GM12878 (cell line): ENCODE data around the gene TSEN34. TPM values are rescaled to one million over a fixed set of nuclear protein-coding genes. Genes with fewer than 3 reads are reported as not detected.
"Not testable (repeated sequence)": the region's sequence is repeated elsewhere in the genome, so short reads cannot be mapped to it uniquely, and the experiment has no call there.

Source experiments
- ATAC-seq: fragments of 200-7000 bp; cut with Tn5 transposase; 3 replicates; pipeline ENCODE4 v1.9.1; 2020; ENCODE audit warnings: mild to moderate bottlenecking, moderate library complexity
- BruUV-seq: library from RNA; stranded (reverse); fragments of 400-500 nt; replicated peaks from 2 replicates; lab custom pipeline; 2021; lab: Mats Ljungman, UMichigan
- CTCF ChIA-PET: fragments of 300-600 bp; sonication (Branson Sonifier 250); formaldehyde crosslinking; extraction: SDS; loops from one replicate; lab custom pipeline; 2021; ENCODE audit warnings: inconsistent platforms; lab: Yijun Ruan, JAX
- POLR2A ChIA-PET: fragments of 350-600 bp; formaldehyde crosslinking; extraction: SDS; loops from one replicate; lab custom pipeline; 2021; ENCODE audit warnings: inconsistent platforms; lab: Charles Lee
- RAD21 ChIA-PET: fragments of 300-600 bp; sonication (Branson Sonifier 250); formaldehyde crosslinking; loops from one replicate; lab custom pipeline; 2023; ENCODE audit warnings: antibody characterized with exemption; ENCODE audit not compliant: unreplicated experiment; lab: Charles Lee
- SMC1A ChIA-PET: fragments of 300-600 bp; sonication (Branson Sonifier 250); formaldehyde crosslinking; loops from one replicate; lab custom pipeline; 2023; ENCODE audit not compliant: unreplicated experiment, uncharacterized antibody; lab: Charles Lee
- DNase-seq: peaks from one replicate; pipeline ENCODE4 v3.0.0-alpha.2; 2011; ENCODE audit warnings: low read depth, low spot score
- FAIRE-seq: peaks from 3 replicates; lab custom pipeline; 2011; peaks lifted over from hg19 to GRCh38; lab: Jason Lieb, UNC
- H2AFZ ChIP-seq: 2 replicates; pipeline ENCODE4 v1.6.0; 2011; ENCODE audit warnings: low read depth, low read length, control low read depth; ENCODE audit not compliant: control insufficient read depth
- H3K27ac ChIP-seq: 2 replicates; pipeline ENCODE4 v1.5.1; 2011; ENCODE audit warnings: control low read depth; ENCODE audit not compliant: control insufficient read depth, insufficient read depth
- H3K27me3 ChIP-seq, 2 experiments: replicated peaks in 1 of 2; 2 replicates each; pipeline versions ENCODE4 v1.6.0 to v1.6.1; 2011; ENCODE audit warnings: low read length in 1 of 2; ENCODE audit not compliant: control insufficient read depth in 2 of 2, insufficient read depth in 2 of 2
- H3K36me3 ChIP-seq, 2 experiments: 2 replicates each; pipeline ENCODE4 v1.5.1; 2011; ENCODE audit warnings: low read length in 1 of 2; ENCODE audit not compliant: control insufficient read depth in 2 of 2, insufficient read depth in 2 of 2
- H3K4me1 ChIP-seq: 2 replicates; pipeline ENCODE4 v1.6.1; 2011; ENCODE audit warnings: mild to moderate bottlenecking, low read length, moderate library complexity, mixed read lengths; ENCODE audit not compliant: control insufficient read depth, insufficient read depth
- H3K4me2 ChIP-seq: 2 replicates; pipeline ENCODE4 v1.6.0; 2011; ENCODE audit warnings: control low read depth; ENCODE audit not compliant: control insufficient read depth, insufficient read depth
- H3K4me3 ChIP-seq: fragments of 200-600 bp; sonication (generic); 2 replicates; pipeline ENCODE4 v1.5.1; 2016
- H3K79me2 ChIP-seq: 2 replicates; pipeline ENCODE4 v1.6.0; 2011; ENCODE audit warnings: low read length; ENCODE audit not compliant: control insufficient read depth, insufficient read depth
- H3K9ac ChIP-seq: 2 replicates; pipeline ENCODE4 v1.8.0; 2011; ENCODE audit warnings: low read length, control low read depth, mixed read lengths; ENCODE audit not compliant: control insufficient read depth, insufficient read depth
- H3K9me3 ChIP-seq: replicated peaks from 3 replicates; pipeline ENCODE4 v1.5.1; 2011; ENCODE audit warnings: mild to moderate bottlenecking, low read length; ENCODE audit not compliant: control insufficient read depth, insufficient read depth
- H4K20me1 ChIP-seq: 2 replicates; pipeline ENCODE4 v1.6.0; 2011; ENCODE audit not compliant: control insufficient read depth, insufficient read depth
- WGBS: methylation state at CpG from one replicate; pipeline ENCODE4 v1.1.6; 2016; ENCODE audit warnings: low lambda C conversion rate; ENCODE audit not compliant: insufficient replicate concordance, insufficient coverage; ENCODE audit errors: missing lambda C conversion rate; 5-methylcytosine and 5-hydroxymethylcytosine counted together
- in situ Hi-C: fragments of 300-500 bp; cut with MboI; formaldehyde crosslinking; loops from 9 replicates; pipeline ENCODE4 v1.14.3; 2018; ENCODE audit warnings: mixed read lengths
- intact Hi-C: fragments of 100-400 bp; cut with micrococcal nuclease; formaldehyde crosslinking; loops from one replicate; pipeline ENCODE4 v1.14.2; 2022; ENCODE audit not compliant: unreplicated experiment
- polyA plus RNA-seq, 11 experiments: library from polyadenylated mRNA; depleted of rRNA in 4 of 11; unstranded in 6 of 11; stranded (reverse) in 5 of 11; fragments of >200 nt; fragmentation: Nextera tagmentation in 4 of 11; fragmentation: Illumina TruSeq in 1 of 11; extraction: Ambion mirVana in 4 of 11; extraction: Trizol in 1 of 11; gene quantifications; 1 replicate in 1 of 11; 2 replicates in 10 of 11; pipeline versions ENCODE4 v1.2.1 to v1.2.3, GENCODE V29; 2011 to 2016; ENCODE audit warnings: inconsistent platforms in 2 of 11, missing spikeins in 2 of 11, low read depth in 1 of 11
- total RNA-seq, 4 experiments: library from RNA; depleted of rRNA in 3 of 4; stranded (reverse); fragments of >200 nt in 3 of 4; fragmentation: Illumina TruSeq in 1 of 4; extraction: Trizol in 1 of 4; gene quantifications; 2 replicates each; pipeline versions ENCODE4 v1.2.1 to v1.2.3, GENCODE V29; 2013 to 2021

Gene TSEN34
- total and polyA plus RNA-seq, 10 of the 15 experiments (the other 5 are each of a cell fraction or from before 2014, with no cell fraction given) = 1.0 to 35.9 (median 16.8) TPM

DNA sequence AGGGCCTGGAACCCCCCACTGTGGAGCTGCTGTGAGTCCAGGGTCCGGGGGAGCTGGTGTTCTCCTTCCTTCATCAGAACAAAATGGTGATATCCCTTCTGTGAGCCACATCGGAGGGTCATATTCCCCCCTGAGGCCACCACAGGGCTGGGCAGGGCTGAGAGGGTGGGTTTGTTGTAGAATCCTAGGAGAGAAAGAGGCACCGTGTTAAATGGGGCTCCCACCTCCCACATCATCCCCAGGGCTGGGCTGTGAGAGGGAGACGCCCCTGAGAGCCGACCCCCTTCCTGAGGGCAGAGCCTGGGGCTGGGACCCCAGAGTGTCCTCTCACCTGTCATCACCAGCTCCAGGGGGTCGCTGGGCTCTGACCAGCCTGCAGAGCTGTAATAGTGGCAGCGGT, 30.8 kb downstream of the TSEN34 start:
- H3K9ac ChIP-seq, FAIRE-seq, H4K20me1 ChIP-seq, H3K4me1 ChIP-seq, H3K27ac ChIP-seq, DNase-seq, H3K4me2 ChIP-seq, H3K4me3 ChIP-seq, POLR2A ChIA-PET, H2AFZ ChIP-seq, BruUV-seq, SMC1A ChIA-PET, H3K79me2 ChIP-seq, ATAC-seq, in situ Hi-C loops, H3K9me3 ChIP-seq, H3K27me3 ChIP-seq, H3K36me3 ChIP-seq, intact Hi-C loops: not testable (repeated sequence)
- CTCF ChIA-PET = interaction anchor here (1.2 kb wide), 1 partner anchor 10 kb away, joined by 3 read pairs; no protein-coding TSS in a partner anchor
- 34% methylated on average over 7 of the region's 7 CpGs for WGBS
- RAD21 ChIA-PET = interaction anchor here (1.3 kb wide), 1 partner anchor 17 kb away, joined by 3 read pairs; no protein-coding TSS in a partner anchor

DNA sequence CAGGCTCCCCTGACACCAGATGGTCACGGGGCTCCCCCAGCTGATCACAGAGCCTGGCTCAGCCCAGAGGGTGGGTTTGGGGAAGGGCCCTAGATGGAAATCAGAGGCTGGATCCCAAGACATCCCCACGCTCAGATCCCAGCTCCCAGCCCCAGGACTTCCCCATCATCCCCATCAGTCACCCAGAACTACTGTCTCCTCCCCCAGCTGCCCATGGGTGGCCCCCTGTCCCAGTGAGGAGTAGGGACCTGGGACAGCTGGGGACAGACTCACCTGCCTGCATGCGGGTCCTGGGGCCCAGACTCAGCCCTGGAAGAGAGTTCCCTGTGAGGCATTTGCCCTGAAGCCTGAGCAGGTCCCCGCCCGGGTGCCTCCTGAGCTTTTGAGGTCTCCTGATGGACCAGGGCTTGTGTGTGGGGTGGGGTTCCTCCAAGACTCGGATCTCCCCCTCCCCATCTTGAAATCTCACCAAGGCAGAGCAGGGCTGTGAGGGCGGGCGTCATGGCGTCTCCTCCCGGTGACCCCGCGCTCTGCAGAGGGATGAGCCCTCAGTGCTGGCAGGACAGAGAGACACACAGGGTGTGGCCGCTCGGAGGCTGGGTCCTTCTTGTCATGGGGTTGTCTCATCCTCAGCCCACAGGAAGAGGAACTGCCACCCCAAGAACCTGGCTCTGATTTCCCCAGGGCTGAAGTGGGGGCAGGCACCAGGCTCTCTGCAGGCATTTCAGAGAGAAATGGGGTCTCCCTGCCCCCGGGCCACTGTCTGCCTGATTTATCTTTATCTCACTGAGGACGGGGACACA, 31.6 kb downstream of the TSEN34 start, which contains the start of gene LILRB3:
Gene LILRB3, minus strand, starts transcription at position 534 of the 803 bp plus-strand sequence. Its CDS starts 31 bp downstream, at position 503.
- RAD21 ChIA-PET, H3K4me3 ChIP-seq, FAIRE-seq, H3K36me3 ChIP-seq, SMC1A ChIA-PET, H3K4me2 ChIP-seq, POLR2A ChIA-PET, H3K9me3 ChIP-seq, H3K79me2 ChIP-seq, H2AFZ ChIP-seq, H3K27ac ChIP-seq, DNase-seq, intact Hi-C loops, H3K4me1 ChIP-seq, H4K20me1 ChIP-seq, in situ Hi-C loops, BruUV-seq, H3K27me3 ChIP-seq, H3K9ac ChIP-seq: not testable (repeated sequence)
- CTCF ChIA-PET = interaction anchor here (1.0 to 1.2 kb wide), 2 partner anchors 10 to 43 kb away, joined by 3 to 6 read pairs; no protein-coding TSS in a partner anchor
- ATAC-seq = peak; percentile 43
- WGBS = 34% methylated on average over 16 of the region's 16 CpGs

DNA sequence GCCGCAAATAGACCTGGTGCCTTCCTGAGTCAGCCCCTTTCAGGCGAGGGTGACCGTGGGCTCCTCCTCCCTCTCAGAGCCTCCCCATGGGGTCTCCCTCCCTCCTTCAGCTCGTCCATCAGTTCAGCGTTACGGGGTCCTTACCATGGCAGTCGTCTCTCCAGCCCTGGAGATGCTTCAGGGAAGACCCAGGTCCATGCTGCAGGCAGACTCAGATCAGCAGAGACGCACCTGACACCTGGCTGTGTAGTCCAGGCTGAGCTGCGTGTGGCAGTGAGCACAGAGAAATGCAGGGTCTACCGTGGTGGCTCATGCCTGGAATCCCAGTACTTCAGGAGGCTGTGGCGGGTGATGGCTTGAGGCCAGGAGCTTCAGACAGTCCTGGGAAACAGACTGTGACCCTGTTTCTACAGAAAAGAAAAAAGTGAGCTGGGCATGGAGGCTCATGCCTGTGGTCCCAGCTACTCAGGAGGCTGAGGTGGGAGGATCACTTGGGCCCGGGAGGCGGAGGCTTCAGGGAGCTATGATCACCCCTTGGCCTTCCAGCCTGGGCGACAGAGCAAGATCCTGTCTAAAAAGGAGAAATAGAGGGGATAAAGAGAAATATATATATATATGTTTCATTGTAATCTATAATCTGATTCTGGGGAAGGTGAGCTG, 32.3 kb downstream of the TSEN34 start:
- RAD21 ChIA-PET, H3K9me3 ChIP-seq, POLR2A ChIA-PET, H2AFZ ChIP-seq, in situ Hi-C loops, H3K4me2 ChIP-seq, H3K27me3 ChIP-seq, H3K4me1 ChIP-seq, H3K36me3 ChIP-seq, H3K79me2 ChIP-seq, H3K27ac ChIP-seq, H4K20me1 ChIP-seq, BruUV-seq, DNase-seq, intact Hi-C loops, H3K9ac ChIP-seq, H3K4me3 ChIP-seq: not testable (repeated sequence)
- peak; percentile 28; the same call in 2 of the 3 replicates for ATAC-seq
- 24% methylated on average over 14 of the region's 14 CpGs for WGBS
- CTCF ChIA-PET = interaction anchor here (0.9 to 1.0 kb wide), 2 partner anchors 9 to 43 kb away, joined by 3 to 6 read pairs; no protein-coding TSS in a partner anchor
- peak; percentile 7 for FAIRE-seq
- SMC1A ChIA-PET = interaction anchor here (0.6 kb wide), 1 partner anchor 23 kb away, joined by 3 read pairs; no protein-coding TSS in a partner anchor
